HepG2 (cell line): ENCODE results near the gene THSD8. TPM values are rescaled to one million over a fixed set of nuclear protein-coding genes. Genes with fewer than 3 reads are reported as not detected.

Experiments used
- ATF7-NPFF ChIP-seq: sonication (generic); formaldehyde crosslinking; IDR thresholded peaks from 2 replicates; pipeline ENCODE4 v1.8.1; 2023; ENCODE audit warnings: mild to moderate bottlenecking, low read depth, missing genetic modification reagents, moderate library complexity
- CBX2 ChIP-seq, 2 experiments: fragments of 200-600 bp in 1 of 2; sonication (generic); formaldehyde crosslinking in 1 of 2; IDR thresholded peaks; 2 replicates each; pipeline versions ENCODE4 v1.7.0 to v1.8.1; 2018 to 2022; ENCODE audit warnings: low read depth in 2 of 2, low read length in 1 of 2, mild to moderate bottlenecking in 1 of 2, missing genetic modification reagents in 1 of 2
- DR1 ChIP-seq: sonication (generic); formaldehyde crosslinking; IDR thresholded peaks from 2 replicates; pipeline ENCODE4 v1.8.0; 2021; ENCODE audit warnings: mild to moderate bottlenecking, missing genetic modification reagents, inconsistent platforms
- HMG20B ChIP-seq: conservative IDR thresholded peaks from 2 replicates; pipeline ENCODE4 v1.6.1; 2016; ENCODE audit warnings: missing genetic modification reagents, missing compliant biosample characterization
- HNRNPK ChIP-seq: fragments of 200-400 bp; formaldehyde crosslinking; IDR thresholded peaks from 2 replicates; pipeline ENCODE4 v1.6.1; 2018; ENCODE audit warnings: low read length, low read depth, moderate library complexity, mild to moderate bottlenecking; ENCODE audit not compliant: poor library complexity, severe bottlenecking
- IKZF4 ChIP-seq: sonication (generic); formaldehyde crosslinking; IDR thresholded peaks from 2 replicates; pipeline ENCODE4 v1.5.1; 2020; ENCODE audit warnings: borderline replicate concordance, mild to moderate bottlenecking, low read depth, missing genetic modification reagents; ENCODE audit errors: not compliant biosample characterization
- NFYB ChIP-seq: sonication (generic); formaldehyde crosslinking; IDR thresholded peaks from 2 replicates; pipeline ENCODE4 v1.4.0; 2020; ENCODE audit warnings: missing genetic modification reagents
- PAX8 ChIP-seq: sonication (generic); formaldehyde crosslinking; IDR thresholded peaks from 2 replicates; pipeline ENCODE4 v1.8.0; 2022; ENCODE audit warnings: mild to moderate bottlenecking, missing genetic modification reagents, borderline replicate concordance
- RORA ChIP-seq: sonication (generic); formaldehyde crosslinking; IDR thresholded peaks from 2 replicates; pipeline ENCODE4 v1.5.0; 2020; ENCODE audit warnings: mild to moderate bottlenecking, missing genetic modification reagents, moderate library complexity
- SALL1 ChIP-seq: sonication (generic); formaldehyde crosslinking; IDR thresholded peaks from 2 replicates; pipeline ENCODE4 v1.8.0; 2022; ENCODE audit warnings: mild to moderate bottlenecking, missing genetic modification reagents
- ZNF607 ChIP-seq: sonication (generic); formaldehyde crosslinking; IDR thresholded peaks from 2 replicates; pipeline ENCODE4 v1.5.1; 2020; ENCODE audit warnings: missing genetic modification reagents, mild to moderate bottlenecking, borderline replicate concordance
- ZNF644 ChIP-seq: IDR thresholded peaks from 2 replicates; pipeline ENCODE4 v1.6.1; 2016; ENCODE audit warnings: low read depth
- ZNF792 ChIP-seq: IDR thresholded peaks from 2 replicates; pipeline ENCODE4 v1.6.1; 2016
- polyA plus RNA-seq, 8 experiments: library from polyadenylated mRNA; depleted of rRNA in 3 of 8; stranded (reverse) in 7 of 8; unstranded in 1 of 8; fragments of >200 nt; fragmentation: Illumina TruSeq in 4 of 8; extraction: Trizol in 4 of 8; gene quantifications; 2 replicates each; pipeline versions ENCODE4 v1.2.1 to v1.2.3, GENCODE V29; 2011 to 2016; ENCODE audit warnings: low read depth in 4 of 8, missing spikeins in 1 of 8, mixed read lengths in 1 of 8; ENCODE audit not compliant: insufficient read depth in 1 of 8
- total RNA-seq, 5 experiments: library from RNA; depleted of rRNA; stranded (reverse); fragments of >200 nt; fragmentation: Illumina TruSeq; extraction: Trizol; gene quantifications; 2 replicates each; pipeline ENCODE4 v1.2.3, GENCODE V29; 2016; ENCODE audit warnings: low read depth in 1 of 5
- TF ChIP-seq, protein P1 (sequence below): sonication (generic); formaldehyde crosslinking; IDR thresholded peaks from 2 replicates; pipeline ENCODE4 v1.4.0; 2020; ENCODE audit warnings: low read depth, mild to moderate bottlenecking, missing genetic modification reagents
- TF ChIP-seq, protein P2 (sequence below): sonication (generic); formaldehyde crosslinking; IDR thresholded peaks from 2 replicates; pipeline ENCODE4 v1.5.0; 2020; ENCODE audit warnings: mild to moderate bottlenecking, low read depth, missing genetic modification reagents, borderline replicate concordance
- TF ChIP-seq, protein P3 (sequence below): sonication (generic); formaldehyde crosslinking; conservative IDR thresholded peaks from 2 replicates; pipeline ENCODE4 v1.8.0; 2022; ENCODE audit warnings: mild to moderate bottlenecking, moderate library complexity, missing genetic modification reagents
- TF ChIP-seq, protein P4 (sequence below): sonication (generic); formaldehyde crosslinking; IDR thresholded peaks from 2 replicates; pipeline ENCODE4 v1.4.0; 2020; ENCODE audit warnings: missing genetic modification reagents
- TF ChIP-seq, protein P5 (sequence below): sonication (generic); formaldehyde crosslinking; IDR thresholded peaks from 2 replicates; pipeline ENCODE4 v1.5.0; 2020; ENCODE audit warnings: mild to moderate bottlenecking, missing genetic modification reagents
- TF ChIP-seq, protein P6 (sequence below): sonication (generic); formaldehyde crosslinking; conservative IDR thresholded peaks from 2 replicates; pipeline ENCODE4 v1.8.0; 2022; ENCODE audit warnings: low read depth, missing genetic modification reagents

The THSD8 gene
- total and polyA plus RNA-seq, 2 of the 13 experiments (the other 11 are each of a cell fraction or from before 2014, with no cell fraction given) = 4.8 to 14.9 TPM

DNA sequence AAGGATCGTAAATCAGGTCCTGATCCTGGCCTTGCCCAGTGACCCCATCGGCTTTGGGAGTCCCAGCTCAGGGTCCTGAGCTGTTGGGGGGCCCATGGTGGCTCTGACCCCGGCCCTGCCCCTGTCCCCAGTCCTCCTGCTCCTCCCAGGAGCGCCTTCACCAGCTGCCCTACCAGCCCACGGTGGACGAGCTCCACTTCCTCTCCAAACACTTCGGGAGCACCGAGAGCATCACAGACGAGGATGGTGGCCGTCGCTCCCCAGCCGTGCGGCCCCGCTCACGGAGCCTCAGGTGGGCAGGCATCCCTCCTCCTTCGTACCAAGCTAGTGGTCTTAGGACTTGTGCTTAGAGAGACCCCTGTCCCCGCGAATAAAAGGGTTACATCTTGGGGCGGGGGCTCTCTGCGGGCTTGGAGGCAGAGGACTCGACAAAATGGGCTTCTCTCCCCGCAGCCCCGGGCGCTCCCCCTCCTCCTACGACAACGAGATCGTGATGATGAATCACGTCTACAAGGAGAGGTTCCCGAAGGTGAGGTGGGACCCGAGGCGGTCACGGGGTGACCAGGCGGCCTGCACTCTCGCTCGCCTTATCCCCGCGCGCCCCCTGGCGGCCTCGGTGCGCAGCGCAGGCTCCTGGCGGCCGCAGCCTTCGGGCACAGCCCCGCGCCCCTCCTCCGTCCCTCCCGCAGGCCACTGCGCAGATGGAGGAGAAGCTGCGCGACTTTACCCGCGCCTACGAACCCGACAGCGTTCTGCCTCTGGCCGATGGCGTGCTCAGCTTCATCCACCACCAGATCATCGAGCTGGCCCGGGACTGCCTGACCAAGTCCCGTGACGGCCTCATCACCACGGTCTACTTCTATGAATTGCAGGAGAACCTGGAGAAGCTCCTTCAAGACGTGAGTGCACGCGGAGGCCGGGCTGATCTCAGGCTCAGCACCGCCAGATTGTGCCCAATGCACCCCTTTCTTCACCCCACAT lies 45.6 kb downstream of the THSD8 start (continued):
- TF ChIP-seq, protein P1, sequence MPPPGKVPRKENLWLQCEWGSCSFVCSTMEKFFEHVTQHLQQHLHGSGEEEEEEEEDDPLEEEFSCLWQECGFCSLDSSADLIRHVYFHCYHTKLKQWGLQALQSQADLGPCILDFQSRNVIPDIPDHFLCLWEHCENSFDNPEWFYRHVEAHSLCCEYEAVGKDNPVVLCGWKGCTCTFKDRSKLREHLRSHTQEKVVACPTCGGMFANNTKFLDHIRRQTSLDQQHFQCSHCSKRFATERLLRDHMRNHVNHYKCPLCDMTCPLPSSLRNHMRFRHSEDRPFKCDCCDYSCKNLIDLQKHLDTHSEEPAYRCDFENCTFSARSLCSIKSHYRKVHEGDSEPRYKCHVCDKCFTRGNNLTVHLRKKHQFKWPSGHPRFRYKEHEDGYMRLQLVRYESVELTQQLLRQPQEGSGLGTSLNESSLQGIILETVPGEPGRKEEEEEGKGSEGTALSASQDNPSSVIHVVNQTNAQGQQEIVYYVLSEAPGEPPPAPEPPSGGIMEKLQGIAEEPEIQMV (CRISPR knock-in tag) = no peak
- TF ChIP-seq ATF7-NPFF (CRISPR knock-in tag) = 0 out of 2 replicates have a peak, but pooled peaks have one; percentile 28
- TF ChIP-seq ZNF792 = 0 out of 2 replicates have a peak, but pooled peaks have one; percentile 38
- TF ChIP-seq ZNF607 (CRISPR knock-in tag) = no peak
- no peak for TF ChIP-seq DR1 (CRISPR knock-in tag)
- TF ChIP-seq NFYB (CRISPR knock-in tag) = no peak
- no peak for TF ChIP-seq IKZF4 (CRISPR knock-in tag)
- no peak for TF ChIP-seq RORA (CRISPR knock-in tag)
- no peak for TF ChIP-seq HMG20B (CRISPR knock-in tag)
- TF ChIP-seq, protein P2, sequence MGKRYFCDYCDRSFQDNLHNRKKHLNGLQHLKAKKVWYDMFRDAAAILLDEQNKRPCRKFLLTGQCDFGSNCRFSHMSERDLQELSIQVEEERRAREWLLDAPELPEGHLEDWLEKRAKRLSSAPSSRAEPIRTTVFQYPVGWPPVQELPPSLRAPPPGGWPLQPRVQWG (CRISPR knock-in tag) = no peak
- TF ChIP-seq, protein P3, sequence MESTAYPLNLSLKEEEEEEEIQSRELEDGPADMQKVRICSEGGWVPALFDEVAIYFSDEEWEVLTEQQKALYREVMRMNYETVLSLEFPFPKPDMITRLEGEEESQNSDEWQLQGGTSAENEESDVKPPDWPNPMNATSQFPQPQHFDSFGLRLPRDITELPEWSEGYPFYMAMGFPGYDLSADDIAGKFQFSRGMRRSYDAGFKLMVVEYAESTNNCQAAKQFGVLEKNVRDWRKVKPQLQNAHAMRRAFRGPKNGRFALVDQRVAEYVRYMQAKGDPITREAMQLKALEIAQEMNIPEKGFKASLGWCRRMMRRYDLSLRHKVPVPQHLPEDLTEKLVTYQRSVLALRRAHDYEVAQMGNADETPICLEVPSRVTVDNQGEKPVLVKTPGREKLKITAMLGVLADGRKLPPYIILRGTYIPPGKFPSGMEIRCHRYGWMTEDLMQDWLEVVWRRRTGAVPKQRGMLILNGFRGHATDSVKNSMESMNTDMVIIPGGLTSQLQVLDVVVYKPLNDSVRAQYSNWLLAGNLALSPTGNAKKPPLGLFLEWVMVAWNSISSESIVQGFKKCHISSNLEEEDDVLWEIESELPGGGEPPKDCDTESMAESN = no peak; the same call in 1 of the 2 replicates
- TF ChIP-seq CBX2 (IDR thresholded peaks at IDR 0.05; ENCODE audit: low read depth, low read length) = no peak
- TF ChIP-seq CBX2 (CRISPR knock-in tag; IDR thresholded peaks at IDR 0.05; ENCODE audit: low read depth) = no peak
- TF ChIP-seq, protein P4, sequence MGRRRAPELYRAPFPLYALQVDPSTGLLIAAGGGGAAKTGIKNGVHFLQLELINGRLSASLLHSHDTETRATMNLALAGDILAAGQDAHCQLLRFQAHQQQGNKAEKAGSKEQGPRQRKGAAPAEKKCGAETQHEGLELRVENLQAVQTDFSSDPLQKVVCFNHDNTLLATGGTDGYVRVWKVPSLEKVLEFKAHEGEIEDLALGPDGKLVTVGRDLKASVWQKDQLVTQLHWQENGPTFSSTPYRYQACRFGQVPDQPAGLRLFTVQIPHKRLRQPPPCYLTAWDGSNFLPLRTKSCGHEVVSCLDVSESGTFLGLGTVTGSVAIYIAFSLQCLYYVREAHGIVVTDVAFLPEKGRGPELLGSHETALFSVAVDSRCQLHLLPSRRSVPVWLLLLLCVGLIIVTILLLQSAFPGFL (CRISPR knock-in tag) = no peak
- no peak for TF ChIP-seq ZNF644 (CRISPR knock-in tag)
- TF ChIP-seq, protein P5, sequence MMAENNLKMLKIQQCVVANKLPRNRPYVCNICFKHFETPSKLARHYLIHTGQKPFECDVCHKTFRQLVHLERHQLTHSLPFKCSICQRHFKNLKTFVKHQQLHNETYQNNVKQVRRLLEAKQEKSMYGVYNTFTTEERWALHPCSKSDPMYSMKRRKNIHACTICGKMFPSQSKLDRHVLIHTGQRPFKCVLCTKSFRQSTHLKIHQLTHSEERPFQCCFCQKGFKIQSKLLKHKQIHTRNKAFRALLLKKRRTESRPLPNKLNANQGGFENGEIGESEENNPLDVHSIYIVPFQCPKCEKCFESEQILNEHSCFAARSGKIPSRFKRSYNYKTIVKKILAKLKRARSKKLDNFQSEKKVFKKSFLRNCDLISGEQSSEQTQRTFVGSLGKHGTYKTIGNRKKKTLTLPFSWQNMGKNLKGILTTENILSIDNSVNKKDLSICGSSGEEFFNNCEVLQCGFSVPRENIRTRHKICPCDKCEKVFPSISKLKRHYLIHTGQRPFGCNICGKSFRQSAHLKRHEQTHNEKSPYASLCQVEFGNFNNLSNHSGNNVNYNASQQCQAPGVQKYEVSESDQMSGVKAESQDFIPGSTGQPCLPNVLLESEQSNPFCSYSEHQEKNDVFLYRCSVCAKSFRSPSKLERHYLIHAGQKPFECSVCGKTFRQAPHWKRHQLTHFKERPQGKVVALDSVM = no peak
- no peak for TF ChIP-seq PAX8
- no peak for TF ChIP-seq HNRNPK
- TF ChIP-seq, protein P6, sequence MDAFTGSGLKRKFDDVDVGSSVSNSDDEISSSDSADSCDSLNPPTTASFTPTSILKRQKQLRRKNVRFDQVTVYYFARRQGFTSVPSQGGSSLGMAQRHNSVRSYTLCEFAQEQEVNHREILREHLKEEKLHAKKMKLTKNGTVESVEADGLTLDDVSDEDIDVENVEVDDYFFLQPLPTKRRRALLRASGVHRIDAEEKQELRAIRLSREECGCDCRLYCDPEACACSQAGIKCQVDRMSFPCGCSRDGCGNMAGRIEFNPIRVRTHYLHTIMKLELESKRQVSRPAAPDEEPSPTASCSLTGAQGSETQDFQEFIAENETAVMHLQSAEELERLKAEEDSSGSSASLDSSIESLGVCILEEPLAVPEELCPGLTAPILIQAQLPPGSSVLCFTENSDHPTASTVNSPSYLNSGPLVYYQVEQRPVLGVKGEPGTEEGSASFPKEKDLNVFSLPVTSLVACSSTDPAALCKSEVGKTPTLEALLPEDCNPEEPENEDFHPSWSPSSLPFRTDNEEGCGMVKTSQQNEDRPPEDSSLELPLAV (CRISPR knock-in tag) = no peak
- peak; percentile 62; the same call in 1 of the 2 replicates for TF ChIP-seq SALL1 (CRISPR knock-in tag)
